Measurements from ENCODE around the gene CCDC33. TPM values are rescaled to one million over a fixed set of nuclear protein-coding genes. Genes with fewer than 3 reads are reported as not detected.

Gene CCDC33
- total and polyA plus RNA-seq, 2 experiments from 2014 or later: 2.6 to 2.8 TPM

GRCh38 chr15:74304431-74304830 is 68.3 kb downstream of the CCDC33 start:
- Histone ChIP-seq H3K27me3 (ENCODE audit: insufficient read depth) (peaks cover 64% of the 10 kb centered on the region), H3K36me3 (ENCODE audit: insufficient read depth) (no peaks in the 10 kb centered on the region), H4K20me1 (replicated peaks; ENCODE audit: insufficient read depth) (no peaks in the 10 kb centered on the region), H3K27ac (ENCODE audit: low read depth) (no peak overlapping the region), H3K79me2 (replicated peaks; ENCODE audit: insufficient read depth) (no peaks in the 10 kb centered on the region), H2AFZ (no peak overlapping the region), H3K4me2 (peak overlapping the region; percentile 60; the same call in 1 of the 2 replicates), H3K4me3 (no peak overlapping the region), H3K9me2 (ENCODE audit: insufficient read depth) (no peaks in the 10 kb centered on the region), H3F3A (replicated peaks; ENCODE audit: low read depth) (no peaks in the 10 kb centered on the region; the same call in 1 of the 2 replicates), H3K4me1 (ENCODE audit: insufficient read depth) (peaks cover 73% of the 10 kb centered on the region)
- Mint-ChIP-seq H3K9me3 (no peaks in the 10 kb centered on the region; the same call in 1 of the 3 replicates), H3K27ac (no peak overlapping the region), H3K4me1 (peaks cover 81% of the 10 kb centered on the region), H3K36me3 (ENCODE audit: low read depth) (no peaks in the 10 kb centered on the region; the same call in 2 of the 3 replicates), H3K4me3 (no peak overlapping the region), H3K27me3 (ENCODE audit: insufficient read depth, low read depth, poor library complexity) (peaks cover 58% of the 10 kb centered on the region)
- TF ChIP-seq CTCF (conservative IDR thresholded peaks at IDR 0.05; ENCODE audit: low read depth in 2 of 2) (no peak), REST (IDR thresholded peaks at IDR 0.05; ENCODE audit: unreplicated experiment) (no peak), ZNF462 (CRISPR knock-in tag; IDR thresholded peaks at IDR 0.05) (no peak), NANOG (IDR thresholded peaks at IDR 0.05; ENCODE audit: borderline replicate concordance) (no peak), EZH2phosphoT487 (IDR thresholded peaks at IDR 0.05; ENCODE audit: unreplicated experiment) (no peak), JUNB (IDR thresholded peaks at IDR 0.05; ENCODE audit: unreplicated experiment) (no peak), STAT1 (IDR thresholded peaks at IDR 0.05; ENCODE audit: unreplicated experiment) (no peak), ETS1 (IDR thresholded peaks at IDR 0.05) (no peak), ZNF331 (CRISPR knock-in tag; IDR thresholded peaks at IDR 0.05; ENCODE audit: low read depth) (no peak), ZNF114 (CRISPR knock-in tag; IDR thresholded peaks at IDR 0.05) (no peak), EZH2 (IDR thresholded peaks at IDR 0.05; ENCODE audit: low read depth, unreplicated experiment) (no peak), CREB1 (CRISPR knock-in tag; IDR thresholded peaks at IDR 0.05; ENCODE audit: low read depth) (no peak), POLR2AphosphoS5 (IDR thresholded peaks at IDR 0.05; ENCODE audit: low read depth) (no peak)
- ATAC-seq (no peak), DNase-seq (ENCODE audit: low spot score) (no peak)

Measured in GM23338 (cell line).